ENCODE results near the gene ARHGEF7. TPM values are rescaled to one million over a fixed set of nuclear protein-coding genes. Genes with fewer than 3 reads are reported as not detected.

The ARHGEF7 gene
- total and polyA plus RNA-seq, 2 experiments from 2014 or later, result 23.6 to 58.9 TPM

DNA sequence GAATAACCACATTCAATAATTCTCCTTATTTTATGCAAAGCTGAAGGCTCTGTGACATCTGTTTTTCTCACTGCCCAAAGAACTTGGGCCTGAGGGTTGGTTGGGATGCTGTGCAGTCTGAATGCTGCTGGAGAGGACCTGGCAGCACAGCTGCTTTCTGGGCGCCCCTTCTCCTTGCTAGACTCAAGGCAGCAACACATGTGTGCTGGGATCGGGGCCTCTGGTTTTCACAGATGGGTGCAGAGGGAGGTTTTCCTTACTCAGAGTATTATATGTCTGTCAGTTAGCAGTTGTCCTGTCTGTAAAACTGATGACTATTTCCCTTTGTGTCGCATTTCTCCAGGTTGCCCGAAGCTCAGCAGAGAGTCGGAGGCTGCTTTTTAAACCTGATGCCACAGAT, 152.1 kb downstream of the ARHGEF7 start:
- H3K27ac Mint-ChIP-seq, result no peak overlapping the region
- H3K27me3 ChIP-seq (ENCODE audit: insufficient read depth), result no peaks in the 10 kb centered on the region

More for the DNA sequence above, 152.1 kb downstream of the ARHGEF7 start:
- H3K4me1 ChIP-seq (ENCODE audit: insufficient read depth), result no peaks in the 10 kb centered on the region
- Mint-ChIP-seq H3K36me3 (ENCODE audit: low read depth) (peaks cover 21% of the 10 kb centered on the region), H3K9me3 (no peaks in the 10 kb centered on the region; the same call in 2 of the 3 replicates), H3K27me3 (ENCODE audit: insufficient read depth, low read depth, poor library complexity) (peaks cover 1% of the 10 kb centered on the region), H3K4me1 (peaks cover 21% of the 10 kb centered on the region), H3K4me3 (no peak overlapping the region)
- H3K27ac ChIP-seq (ENCODE audit: low read depth), result no peak overlapping the region
- H3K4me2 ChIP-seq, result no peak overlapping the region
- no peaks in the 10 kb centered on the region for H3K36me3 ChIP-seq (ENCODE audit: insufficient read depth)
- ATAC-seq (no peak), DNase-seq (ENCODE audit: low spot score) (no peak)
- no peak overlapping the region for H3K4me3 ChIP-seq
- H3K79me2 ChIP-seq (replicated peaks; ENCODE audit: insufficient read depth), result peaks cover 14% of the 10 kb centered on the region
- H3K9me2 ChIP-seq (ENCODE audit: insufficient read depth), result no peaks in the 10 kb centered on the region
- TF ChIP-seq CREB1 (CRISPR knock-in tag; IDR thresholded peaks at IDR 0.05; ENCODE audit: low read depth) (no peak), POLR2AphosphoS5 (IDR thresholded peaks at IDR 0.05; ENCODE audit: low read depth) (no peak), NANOG (IDR thresholded peaks at IDR 0.05; ENCODE audit: borderline replicate concordance) (no peak), STAT1 (IDR thresholded peaks at IDR 0.05; ENCODE audit: unreplicated experiment) (no peak), EZH2 (IDR thresholded peaks at IDR 0.05; ENCODE audit: low read depth, unreplicated experiment) (no peak), EZH2phosphoT487 (IDR thresholded peaks at IDR 0.05; ENCODE audit: unreplicated experiment) (no peak), ZNF331 (CRISPR knock-in tag; IDR thresholded peaks at IDR 0.05; ENCODE audit: low read depth) (no peak), JUNB (IDR thresholded peaks at IDR 0.05; ENCODE audit: unreplicated experiment) (no peak), ZNF114 (CRISPR knock-in tag; IDR thresholded peaks at IDR 0.05) (no peak)
- TF ChIP-seq, protein P1, sequence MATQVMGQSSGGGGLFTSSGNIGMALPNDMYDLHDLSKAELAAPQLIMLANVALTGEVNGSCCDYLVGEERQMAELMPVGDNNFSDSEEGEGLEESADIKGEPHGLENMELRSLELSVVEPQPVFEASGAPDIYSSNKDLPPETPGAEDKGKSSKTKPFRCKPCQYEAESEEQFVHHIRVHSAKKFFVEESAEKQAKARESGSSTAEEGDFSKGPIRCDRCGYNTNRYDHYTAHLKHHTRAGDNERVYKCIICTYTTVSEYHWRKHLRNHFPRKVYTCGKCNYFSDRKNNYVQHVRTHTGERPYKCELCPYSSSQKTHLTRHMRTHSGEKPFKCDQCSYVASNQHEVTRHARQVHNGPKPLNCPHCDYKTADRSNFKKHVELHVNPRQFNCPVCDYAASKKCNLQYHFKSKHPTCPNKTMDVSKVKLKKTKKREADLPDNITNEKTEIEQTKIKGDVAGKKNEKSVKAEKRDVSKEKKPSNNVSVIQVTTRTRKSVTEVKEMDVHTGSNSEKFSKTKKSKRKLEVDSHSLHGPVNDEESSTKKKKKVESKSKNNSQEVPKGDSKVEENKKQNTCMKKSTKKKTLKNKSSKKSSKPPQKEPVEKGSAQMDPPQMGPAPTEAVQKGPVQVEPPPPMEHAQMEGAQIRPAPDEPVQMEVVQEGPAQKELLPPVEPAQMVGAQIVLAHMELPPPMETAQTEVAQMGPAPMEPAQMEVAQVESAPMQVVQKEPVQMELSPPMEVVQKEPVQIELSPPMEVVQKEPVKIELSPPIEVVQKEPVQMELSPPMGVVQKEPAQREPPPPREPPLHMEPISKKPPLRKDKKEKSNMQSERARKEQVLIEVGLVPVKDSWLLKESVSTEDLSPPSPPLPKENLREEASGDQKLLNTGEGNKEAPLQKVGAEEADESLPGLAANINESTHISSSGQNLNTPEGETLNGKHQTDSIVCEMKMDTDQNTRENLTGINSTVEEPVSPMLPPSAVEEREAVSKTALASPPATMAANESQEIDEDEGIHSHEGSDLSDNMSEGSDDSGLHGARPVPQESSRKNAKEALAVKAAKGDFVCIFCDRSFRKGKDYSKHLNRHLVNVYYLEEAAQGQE (IDR thresholded peaks at IDR 0.05; ENCODE audit: unreplicated experiment), result no peak
- TF ChIP-seq, protein P2, sequence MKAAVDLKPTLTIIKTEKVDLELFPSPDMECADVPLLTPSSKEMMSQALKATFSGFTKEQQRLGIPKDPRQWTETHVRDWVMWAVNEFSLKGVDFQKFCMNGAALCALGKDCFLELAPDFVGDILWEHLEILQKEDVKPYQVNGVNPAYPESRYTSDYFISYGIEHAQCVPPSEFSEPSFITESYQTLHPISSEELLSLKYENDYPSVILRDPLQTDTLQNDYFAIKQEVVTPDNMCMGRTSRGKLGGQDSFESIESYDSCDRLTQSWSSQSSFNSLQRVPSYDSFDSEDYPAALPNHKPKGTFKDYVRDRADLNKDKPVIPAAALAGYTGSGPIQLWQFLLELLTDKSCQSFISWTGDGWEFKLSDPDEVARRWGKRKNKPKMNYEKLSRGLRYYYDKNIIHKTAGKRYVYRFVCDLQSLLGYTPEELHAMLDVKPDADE (IDR thresholded peaks at IDR 0.05), result no peak
- TF ChIP-seq, protein P3, sequence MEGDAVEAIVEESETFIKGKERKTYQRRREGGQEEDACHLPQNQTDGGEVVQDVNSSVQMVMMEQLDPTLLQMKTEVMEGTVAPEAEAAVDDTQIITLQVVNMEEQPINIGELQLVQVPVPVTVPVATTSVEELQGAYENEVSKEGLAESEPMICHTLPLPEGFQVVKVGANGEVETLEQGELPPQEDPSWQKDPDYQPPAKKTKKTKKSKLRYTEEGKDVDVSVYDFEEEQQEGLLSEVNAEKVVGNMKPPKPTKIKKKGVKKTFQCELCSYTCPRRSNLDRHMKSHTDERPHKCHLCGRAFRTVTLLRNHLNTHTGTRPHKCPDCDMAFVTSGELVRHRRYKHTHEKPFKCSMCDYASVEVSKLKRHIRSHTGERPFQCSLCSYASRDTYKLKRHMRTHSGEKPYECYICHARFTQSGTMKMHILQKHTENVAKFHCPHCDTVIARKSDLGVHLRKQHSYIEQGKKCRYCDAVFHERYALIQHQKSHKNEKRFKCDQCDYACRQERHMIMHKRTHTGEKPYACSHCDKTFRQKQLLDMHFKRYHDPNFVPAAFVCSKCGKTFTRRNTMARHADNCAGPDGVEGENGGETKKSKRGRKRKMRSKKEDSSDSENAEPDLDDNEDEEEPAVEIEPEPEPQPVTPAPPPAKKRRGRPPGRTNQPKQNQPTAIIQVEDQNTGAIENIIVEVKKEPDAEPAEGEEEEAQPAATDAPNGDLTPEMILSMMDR (conservative IDR thresholded peaks at IDR 0.05; ENCODE audit: low read depth in 2 of 2), result no peak
- TF ChIP-seq, protein P4, sequence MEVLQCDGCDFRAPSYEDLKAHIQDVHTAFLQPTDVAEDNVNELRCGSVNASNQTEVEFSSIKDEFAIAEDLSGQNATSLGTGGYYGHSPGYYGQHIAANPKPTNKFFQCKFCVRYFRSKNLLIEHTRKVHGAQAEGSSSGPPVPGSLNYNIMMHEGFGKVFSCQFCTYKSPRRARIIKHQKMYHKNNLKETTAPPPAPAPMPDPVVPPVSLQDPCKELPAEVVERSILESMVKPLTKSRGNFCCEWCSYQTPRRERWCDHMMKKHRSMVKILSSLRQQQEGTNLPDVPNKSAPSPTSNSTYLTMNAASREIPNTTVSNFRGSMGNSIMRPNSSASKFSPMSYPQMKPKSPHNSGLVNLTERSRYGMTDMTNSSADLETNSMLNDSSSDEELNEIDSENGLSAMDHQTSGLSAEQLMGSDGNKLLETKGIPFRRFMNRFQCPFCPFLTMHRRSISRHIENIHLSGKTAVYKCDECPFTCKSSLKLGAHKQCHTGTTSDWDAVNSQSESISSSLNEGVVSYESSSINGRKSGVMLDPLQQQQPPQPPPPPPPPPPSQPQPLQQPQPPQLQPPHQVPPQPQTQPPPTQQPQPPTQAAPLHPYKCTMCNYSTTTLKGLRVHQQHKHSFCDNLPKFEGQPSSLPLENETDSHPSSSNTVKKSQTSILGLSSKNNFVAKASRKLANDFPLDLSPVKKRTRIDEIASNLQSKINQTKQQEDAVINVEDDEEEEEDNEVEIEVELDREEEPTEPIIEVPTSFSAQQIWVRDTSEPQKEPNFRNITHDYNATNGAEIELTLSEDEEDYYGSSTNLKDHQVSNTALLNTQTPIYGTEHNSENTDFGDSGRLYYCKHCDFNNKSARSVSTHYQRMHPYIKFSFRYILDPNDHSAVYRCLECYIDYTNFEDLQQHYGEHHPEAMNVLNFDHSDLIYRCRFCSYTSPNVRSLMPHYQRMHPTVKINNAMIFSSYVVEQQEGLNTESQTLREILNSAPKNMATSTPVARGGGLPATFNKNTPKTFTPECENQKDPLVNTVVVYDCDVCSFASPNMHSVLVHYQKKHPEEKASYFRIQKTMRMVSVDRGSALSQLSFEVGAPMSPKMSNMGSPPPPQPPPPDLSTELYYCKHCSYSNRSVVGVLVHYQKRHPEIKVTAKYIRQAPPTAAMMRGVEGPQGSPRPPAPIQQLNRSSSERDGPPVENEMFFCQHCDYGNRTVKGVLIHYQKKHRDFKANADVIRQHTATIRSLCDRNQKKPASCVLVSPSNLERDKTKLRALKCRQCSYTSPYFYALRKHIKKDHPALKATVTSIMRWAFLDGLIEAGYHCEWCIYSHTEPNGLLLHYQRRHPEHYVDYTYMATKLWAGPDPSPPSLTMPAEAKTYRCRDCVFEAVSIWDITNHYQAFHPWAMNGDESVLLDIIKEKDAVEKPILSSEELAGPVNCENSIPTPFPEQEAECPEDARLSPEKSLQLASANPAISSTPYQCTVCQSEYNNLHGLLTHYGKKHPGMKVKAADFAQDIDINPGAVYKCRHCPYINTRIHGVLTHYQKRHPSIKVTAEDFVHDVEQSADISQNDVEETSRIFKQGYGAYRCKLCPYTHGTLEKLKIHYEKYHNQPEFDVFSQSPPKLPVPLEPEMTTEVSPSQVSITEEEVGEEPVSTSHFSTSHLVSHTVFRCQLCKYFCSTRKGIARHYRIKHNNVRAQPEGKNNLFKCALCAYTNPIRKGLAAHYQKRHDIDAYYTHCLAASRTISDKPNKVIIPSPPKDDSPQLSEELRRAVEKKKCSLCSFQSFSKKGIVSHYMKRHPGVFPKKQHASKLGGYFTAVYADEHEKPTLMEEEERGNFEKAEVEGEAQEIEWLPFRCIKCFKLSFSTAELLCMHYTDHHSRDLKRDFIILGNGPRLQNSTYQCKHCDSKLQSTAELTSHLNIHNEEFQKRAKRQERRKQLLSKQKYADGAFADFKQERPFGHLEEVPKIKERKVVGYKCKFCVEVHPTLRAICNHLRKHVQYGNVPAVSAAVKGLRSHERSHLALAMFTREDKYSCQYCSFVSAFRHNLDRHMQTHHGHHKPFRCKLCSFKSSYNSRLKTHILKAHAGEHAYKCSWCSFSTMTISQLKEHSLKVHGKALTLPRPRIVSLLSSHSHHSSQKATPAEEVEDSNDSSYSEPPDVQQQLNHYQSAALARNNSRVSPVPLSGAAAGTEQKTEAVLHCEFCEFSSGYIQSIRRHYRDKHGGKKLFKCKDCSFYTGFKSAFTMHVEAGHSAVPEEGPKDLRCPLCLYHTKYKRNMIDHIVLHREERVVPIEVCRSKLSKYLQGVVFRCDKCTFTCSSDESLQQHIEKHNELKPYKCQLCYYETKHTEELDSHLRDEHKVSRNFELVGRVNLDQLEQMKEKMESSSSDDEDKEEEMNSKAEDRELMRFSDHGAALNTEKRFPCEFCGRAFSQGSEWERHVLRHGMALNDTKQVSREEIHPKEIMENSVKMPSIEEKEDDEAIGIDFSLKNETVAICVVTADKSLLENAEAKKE (CRISPR knock-in tag; IDR thresholded peaks at IDR 0.05), result no peak
- H3F3A ChIP-seq (replicated peaks; ENCODE audit: low read depth), result no peaks in the 10 kb centered on the region
- H2AFZ ChIP-seq, result no peak overlapping the region
- H4K20me1 ChIP-seq (replicated peaks; ENCODE audit: insufficient read depth), result peaks cover 12% of the 10 kb centered on the region

Measured in GM23338 (cell line).